Type B pancreatic cell (in vitro differentiated cells): ENCODE results near the gene RILP. TPM values are rescaled to one million over a fixed set of nuclear protein-coding genes. Genes with fewer than 3 reads are reported as not detected.

Source experiments
- DNase-seq: peaks from one replicate; pipeline ENCODE4 v3.0.0; 2021; ENCODE audit warnings: mixed read lengths; ENCODE audit not compliant: unreplicated experiment; ENCODE audit errors: extremely low spot score
- H3K27ac Mint-ChIP-seq: 2 replicates; pipeline ENCODE4 v1.8.0; 2021; ENCODE audit warnings: mild to moderate bottlenecking, mixed read lengths
- H3K27me3 Mint-ChIP-seq: 2 replicates; pipeline ENCODE4 v1.8.0; 2021; ENCODE audit warnings: mixed read lengths
- H3K36me3 Mint-ChIP-seq: 2 replicates; pipeline ENCODE4 v1.8.0; 2021; ENCODE audit warnings: mixed read lengths
- H3K4me1 Mint-ChIP-seq: one replicate; pipeline ENCODE4 v1.8.0; 2021; ENCODE audit warnings: mixed read lengths; ENCODE audit not compliant: unreplicated experiment
- H3K4me3 Mint-ChIP-seq: 2 replicates; pipeline ENCODE4 v1.8.0; 2021; ENCODE audit warnings: mild to moderate bottlenecking, mixed read lengths
- H3K9me3 Mint-ChIP-seq: 2 replicates; pipeline ENCODE4 v1.8.0; 2021; ENCODE audit warnings: mixed read lengths
- total RNA-seq: library from RNA; stranded (reverse); gene quantifications from 2 replicates; pipeline ENCODE4 v1.2.1, GENCODE V29; 2021; ENCODE audit warnings: low replicate concordance
- TF ChIP-seq, protein P1 (sequence below): fragments of 200-600 bp; sonication (generic); conservative IDR thresholded peaks from 2 replicates; pipeline ENCODE4 v1.5.0; 2021; ENCODE audit warnings: antibody characterized with exemption, mild to moderate bottlenecking

The RILP gene
- total RNA-seq, 1 donor from 2014 or later = 5.9 TPM

DNA sequence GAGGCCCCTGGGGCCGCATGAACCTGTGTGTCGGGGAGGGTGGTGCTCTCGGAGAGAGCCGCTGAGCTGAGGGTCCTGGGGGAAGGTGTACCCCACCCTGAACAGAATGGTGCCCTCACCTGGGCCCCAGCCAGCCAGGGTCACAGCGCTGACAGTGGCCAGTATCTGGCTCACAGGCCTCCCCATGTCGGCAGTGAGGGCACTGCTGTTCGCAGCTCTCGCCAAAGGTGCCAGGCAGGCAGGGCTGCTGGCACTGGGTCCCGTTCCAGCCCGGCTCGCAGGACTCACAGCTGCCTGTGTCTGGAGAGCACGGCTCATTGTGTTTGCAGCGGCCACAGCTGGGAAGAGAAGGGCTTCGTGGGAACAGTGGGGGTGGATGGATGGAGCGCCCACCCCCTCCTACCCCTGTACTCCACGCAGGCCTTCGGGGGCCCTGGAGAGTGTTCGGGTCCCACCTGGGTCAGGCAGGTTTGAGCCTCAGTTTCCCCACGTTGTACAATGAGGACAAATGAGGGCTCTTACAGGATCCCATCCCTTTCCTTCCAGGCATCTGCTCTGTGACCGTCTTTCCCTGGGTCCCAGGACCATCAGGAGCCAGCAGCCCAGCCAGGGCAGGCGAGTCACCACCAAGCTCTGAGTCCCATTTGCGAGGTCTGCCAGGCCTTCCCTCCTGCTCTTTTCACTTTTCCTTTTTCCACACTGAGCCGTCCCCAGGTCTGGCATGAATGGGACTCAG, 9.2 kb downstream of the RILP start:
- H3K9me3 Mint-ChIP-seq = no peaks in the 10 kb centered on the region
- H3K36me3 Mint-ChIP-seq = no peaks in the 10 kb centered on the region
- peaks cover 15% of the 10 kb centered on the region for H3K27me3 Mint-ChIP-seq
- TF ChIP-seq, protein P1, sequence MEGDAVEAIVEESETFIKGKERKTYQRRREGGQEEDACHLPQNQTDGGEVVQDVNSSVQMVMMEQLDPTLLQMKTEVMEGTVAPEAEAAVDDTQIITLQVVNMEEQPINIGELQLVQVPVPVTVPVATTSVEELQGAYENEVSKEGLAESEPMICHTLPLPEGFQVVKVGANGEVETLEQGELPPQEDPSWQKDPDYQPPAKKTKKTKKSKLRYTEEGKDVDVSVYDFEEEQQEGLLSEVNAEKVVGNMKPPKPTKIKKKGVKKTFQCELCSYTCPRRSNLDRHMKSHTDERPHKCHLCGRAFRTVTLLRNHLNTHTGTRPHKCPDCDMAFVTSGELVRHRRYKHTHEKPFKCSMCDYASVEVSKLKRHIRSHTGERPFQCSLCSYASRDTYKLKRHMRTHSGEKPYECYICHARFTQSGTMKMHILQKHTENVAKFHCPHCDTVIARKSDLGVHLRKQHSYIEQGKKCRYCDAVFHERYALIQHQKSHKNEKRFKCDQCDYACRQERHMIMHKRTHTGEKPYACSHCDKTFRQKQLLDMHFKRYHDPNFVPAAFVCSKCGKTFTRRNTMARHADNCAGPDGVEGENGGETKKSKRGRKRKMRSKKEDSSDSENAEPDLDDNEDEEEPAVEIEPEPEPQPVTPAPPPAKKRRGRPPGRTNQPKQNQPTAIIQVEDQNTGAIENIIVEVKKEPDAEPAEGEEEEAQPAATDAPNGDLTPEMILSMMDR = no peak
- peaks cover 17% of the 10 kb centered on the region for H3K4me1 Mint-ChIP-seq
- H3K27ac Mint-ChIP-seq = no peak overlapping the region
- H3K4me3 Mint-ChIP-seq = no peak overlapping the region
- DNase-seq = no peak

DNA sequence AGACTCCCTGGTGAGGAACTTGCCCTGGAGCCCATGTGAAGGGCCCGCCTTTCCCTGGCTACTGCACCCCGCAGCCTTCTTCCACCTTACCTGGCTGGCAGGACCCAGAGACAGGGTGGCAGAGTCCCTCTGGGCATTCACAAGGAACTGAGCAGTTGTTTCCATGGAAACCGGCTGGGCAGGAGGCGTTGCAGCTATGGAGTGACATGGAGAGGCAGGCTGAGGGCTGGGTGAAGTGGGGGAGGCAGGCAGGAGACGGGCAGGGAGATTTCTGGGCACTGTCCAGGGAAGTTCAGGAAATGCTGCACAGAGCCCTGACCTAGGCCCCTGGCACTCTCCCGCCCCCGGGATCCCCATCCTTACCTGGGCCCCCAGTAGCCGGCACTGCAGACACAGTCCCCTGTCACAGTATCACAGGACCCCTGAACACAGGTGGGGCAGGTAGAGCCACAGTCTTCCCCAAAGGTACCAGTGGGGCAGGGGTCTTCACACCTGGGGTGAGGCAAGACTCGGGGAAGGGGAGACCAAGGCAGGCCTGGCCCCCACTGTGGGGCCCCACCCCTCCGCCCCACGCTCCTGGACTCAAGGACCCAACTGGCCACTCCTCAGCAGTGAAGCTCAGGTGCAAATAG, 10.0 kb downstream of the RILP start:
- peaks cover 15% of the 10 kb centered on the region for H3K27me3 Mint-ChIP-seq
- DNase-seq = no peak
- peaks cover 17% of the 10 kb centered on the region for H3K4me1 Mint-ChIP-seq

DNA sequence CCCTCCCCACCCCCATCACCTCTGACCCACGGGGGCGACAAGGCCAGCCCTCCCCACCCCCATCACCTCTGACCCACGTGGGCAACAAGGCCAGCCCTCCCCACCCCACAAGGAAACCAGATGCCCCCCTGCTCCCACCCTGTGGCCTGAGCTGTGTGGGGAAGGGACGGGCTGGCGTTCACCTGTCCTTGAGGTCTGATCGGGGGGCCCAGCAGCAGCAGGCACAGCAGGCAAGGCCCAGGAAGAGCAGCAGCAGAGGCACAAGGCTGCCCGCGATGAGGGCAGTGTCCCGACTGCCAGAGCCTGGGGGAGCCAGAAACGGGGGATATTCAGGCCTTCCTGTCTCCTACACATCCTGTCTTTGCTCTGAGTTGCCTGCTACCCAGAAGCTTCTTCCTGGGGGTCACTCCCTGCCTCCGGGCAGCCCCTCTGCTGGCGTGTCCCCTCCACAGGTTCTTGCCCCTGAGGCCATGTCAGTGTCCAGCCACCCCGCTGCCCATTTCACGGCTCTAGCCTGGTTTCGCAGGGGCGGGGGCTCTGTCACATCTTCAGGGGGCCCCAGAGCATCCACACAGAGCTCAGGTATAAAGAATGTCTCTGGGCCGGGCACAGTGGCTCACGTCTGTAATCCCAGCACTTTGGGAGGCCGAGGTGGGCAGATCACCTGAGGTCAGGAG, 10.9 kb downstream of the RILP start:
- no peak overlapping the region for H3K27ac Mint-ChIP-seq

More for the DNA sequence above, 10.0 kb downstream of the RILP start:
- no peak overlapping the region for H3K4me3 Mint-ChIP-seq
- no peak overlapping the region for H3K27ac Mint-ChIP-seq
- no peaks in the 10 kb centered on the region for H3K9me3 Mint-ChIP-seq
- TF ChIP-seq, protein P1 = no peak
- H3K36me3 Mint-ChIP-seq = no peaks in the 10 kb centered on the region

DNA sequence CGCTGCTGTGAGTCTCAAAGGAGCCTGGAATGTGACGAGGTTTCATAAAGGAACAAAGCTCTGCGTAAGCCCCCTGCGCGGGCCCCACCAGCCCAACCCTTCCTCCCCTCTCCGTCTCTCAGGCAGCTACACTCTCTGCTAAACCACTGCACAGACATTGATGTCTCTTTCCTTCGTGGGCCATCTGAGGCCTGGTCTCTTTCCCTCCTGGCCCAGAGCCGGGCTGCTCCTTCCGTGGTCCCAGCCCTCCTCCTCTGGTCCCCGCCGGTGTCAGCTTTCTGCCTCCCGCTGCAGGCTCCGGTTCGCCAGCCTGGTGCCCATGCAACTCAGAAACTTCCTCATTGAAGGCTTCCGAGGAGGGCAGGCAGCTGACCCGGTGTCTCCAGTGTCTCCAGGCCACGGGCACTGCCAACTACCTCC, 11.5 kb downstream of the RILP start:
- H3K36me3 Mint-ChIP-seq = no peaks in the 10 kb centered on the region
- H3K27me3 Mint-ChIP-seq = peaks cover 7% of the 10 kb centered on the region
- H3K27ac Mint-ChIP-seq = peak overlapping the region; percentile 31
- no peaks in the 10 kb centered on the region for H3K9me3 Mint-ChIP-seq
- peaks cover 11% of the 10 kb centered on the region for H3K4me1 Mint-ChIP-seq
- no peak for DNase-seq
- H3K4me3 Mint-ChIP-seq = no peak overlapping the region
- TF ChIP-seq, protein P1 = no peak

More for the DNA sequence above, 10.9 kb downstream of the RILP start:
- peaks cover 7% of the 10 kb centered on the region for H3K27me3 Mint-ChIP-seq
- no peak overlapping the region for H3K4me3 Mint-ChIP-seq
- TF ChIP-seq, protein P1 = no peak
- H3K9me3 Mint-ChIP-seq = no peaks in the 10 kb centered on the region
- DNase-seq = no peak
- no peaks in the 10 kb centered on the region for H3K36me3 Mint-ChIP-seq
- H3K4me1 Mint-ChIP-seq = peaks cover 11% of the 10 kb centered on the region

DNA sequence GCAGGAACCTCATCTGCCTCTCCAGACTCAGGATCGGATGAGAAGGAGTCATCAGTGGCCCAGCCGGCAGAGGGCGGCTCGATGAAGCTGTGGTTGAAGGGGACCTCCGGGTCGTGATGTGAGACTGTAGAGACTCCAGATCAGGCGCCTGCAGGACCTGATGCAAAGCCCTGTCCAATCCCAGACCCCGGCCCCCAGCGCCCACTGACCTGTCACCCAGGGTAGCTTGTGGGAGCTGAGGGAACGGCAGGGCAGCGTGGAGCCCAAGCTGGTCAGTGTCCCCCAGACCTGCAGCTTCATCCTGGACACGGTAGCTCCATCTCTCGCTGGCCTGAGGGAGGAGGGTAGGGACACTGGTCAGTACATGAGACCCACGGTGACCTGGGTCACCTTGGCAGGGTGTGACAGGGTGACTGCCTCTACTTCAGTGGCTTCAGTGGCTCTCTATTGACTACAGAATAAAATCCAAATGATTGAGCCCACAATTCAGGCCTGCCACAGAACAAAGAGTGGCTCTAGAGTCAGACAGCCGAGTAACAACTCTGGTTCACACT, 12.9 kb downstream of the RILP start:
- Mint-ChIP-seq H3K4me1 (peaks cover 11% of the 10 kb centered on the region), H3K9me3 (no peaks in the 10 kb centered on the region), H3K27me3 (peaks cover 6% of the 10 kb centered on the region), H3K4me3 (no peak overlapping the region), H3K36me3 (no peaks in the 10 kb centered on the region), H3K27ac (no peak overlapping the region)
- no peak for DNase-seq
- TF ChIP-seq, protein P1 = no peak
